Gastroesophageal sphincter (tissue), 3 donors: ENCODE results near the gene NIP7.

Experiments used
- CTCF ChIP-seq, 4 experiments: fragments of 200-600 bp in 2 of 4; fragments of 450-650 bp in 2 of 4; sonication (generic) in 1 of 4; IDR thresholded peaks; one replicate each; pipeline ENCODE4 v1.5.1; 2017 to 2019; ENCODE audit warnings: antibody characterized with exemption in 4 of 4, mild to moderate bottlenecking in 2 of 4, moderate library complexity in 2 of 4
- EP300 ChIP-seq: sonication (generic); formaldehyde crosslinking; IDR thresholded peaks from one replicate; pipeline ENCODE4 v1.6.1; 2017; ENCODE audit warnings: antibody characterized with exemption, mild to moderate bottlenecking
- POLR2A ChIP-seq, 2 donors: fragments of 450-650 bp; IDR thresholded peaks; one replicate each; pipeline ENCODE4 v1.6.1; 2017; ENCODE audit warnings: antibody characterized with exemption in 2 of 2, mild to moderate bottlenecking in 2 of 2, moderate library complexity in 1 of 2
- POLR2AphosphoS5 ChIP-seq: sonication (generic); formaldehyde crosslinking; IDR thresholded peaks from one replicate; pipeline ENCODE4 v1.6.1; 2017; ENCODE audit warnings: antibody characterized with exemption

GRCh38 chr16:69378760-69379159, 39.2 kb downstream of the NIP7 start:
- TF ChIP-seq CTCF (IDR thresholded peaks at IDR 0.05) (no peak), POLR2A (IDR thresholded peaks at IDR 0.05) (no peak), EP300 (no peak), POLR2AphosphoS5 (no peak)
